Right ventricle myocardium superior (tissue), 1 donor: ENCODE measurements around the gene FANCL. TPM values are rescaled to one million over a fixed set of nuclear protein-coding genes. Genes with fewer than 3 reads are reported as not detected.
"Not testable (repeated sequence)": the region's sequence is repeated elsewhere in the genome, so short reads cannot be mapped to it uniquely, and the experiment has no call there.

ENCODE experiments used
- ATAC-seq: fragments of 200-7000 bp; cut with Tn5 transposase; one replicate; pipeline ENCODE4 v1.9.1; 2020; ENCODE audit warnings: mild to moderate bottlenecking; ENCODE audit not compliant: poor library complexity
- DNase-seq: peaks from one replicate; pipeline ENCODE4 v3.0.0-alpha.2; 2020
- intact Hi-C: fragments of 100-400 bp; cut with DNase I; formaldehyde crosslinking; loops from one replicate; pipeline ENCODE4 v1.11.2; 2022
- long read RNA-seq: library from polyadenylated mRNA; unstranded; transcript quantifications from one replicate; pipeline ENCODE4 v2.0.0, GENCODE V29; 2021
- total RNA-seq: library from RNA; stranded (reverse); fragmentation: NEBNext Ultra II Directional; extraction: Animal tissue kit (Norgen Biotek cat#: 25700); gene quantifications from one replicate; pipeline ENCODE4 v1.2.1, GENCODE V29; 2021
- donor health status: DM: no; HTN: yes; CAD: no; lungs with severe emphysema.

Gene FANCL
- 10.8 TPM for total RNA-seq
- long read RNA-seq, transcript FANCL-201 (14 exons, 1,683 nt): major isoform, 11 of 14 reads
- long read RNA-seq, partial matches to known transcripts: 0 of 14 reads
- long read RNA-seq, other reads (novel, unspliced or antisense): 0 of 14 reads

DNA sequence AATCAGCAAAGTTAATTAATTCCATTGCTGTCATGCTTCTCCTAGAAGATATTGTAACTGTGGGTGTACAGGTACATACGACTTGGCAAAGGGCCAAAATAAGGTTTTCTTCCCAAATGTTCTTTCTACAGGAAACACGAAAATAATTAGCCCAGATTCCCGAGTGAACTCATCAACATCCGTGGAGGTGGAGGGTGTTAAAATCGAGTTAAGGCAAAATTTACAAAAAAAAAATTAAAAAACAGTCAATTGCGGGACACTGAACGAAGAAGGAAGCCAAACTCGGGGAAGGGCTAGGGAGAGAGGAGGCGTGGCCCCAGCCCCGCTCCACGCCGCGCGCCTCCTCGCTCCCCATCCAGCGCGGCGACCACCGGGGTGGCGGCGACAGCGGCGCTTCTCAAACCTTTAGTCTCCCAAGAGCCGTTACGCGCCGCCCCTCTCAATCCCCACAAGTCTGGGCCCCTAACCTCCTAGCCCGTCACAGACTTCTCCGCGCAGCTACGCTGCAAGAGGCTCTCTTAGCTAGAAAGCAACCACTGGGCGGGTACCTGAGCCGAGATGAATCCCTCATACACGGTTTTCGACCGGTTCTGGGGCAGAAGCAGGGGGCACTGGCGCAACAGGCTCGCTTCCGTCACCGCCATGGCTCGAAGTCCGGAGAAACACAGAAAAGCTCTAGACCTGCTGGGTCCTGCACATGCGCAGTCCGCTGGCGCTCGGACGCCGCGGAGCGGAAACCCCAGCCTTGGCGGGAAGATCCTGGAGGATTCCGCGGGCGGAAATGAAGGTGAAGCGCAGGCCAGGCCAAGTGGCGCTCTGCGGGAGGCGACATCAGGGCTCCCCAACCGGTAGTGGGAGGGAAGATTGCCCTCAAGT, at the start of gene FANCL:
FANCL (minus strand) TSS at position 656 of the 876 bp plus-strand sequence; CDS start at position 644, 12 bp downstream.
- peak; percentile 99 for ATAC-seq
- DNase-seq: peak; percentile 95
- intact Hi-C loops: no loop called here

DNA sequence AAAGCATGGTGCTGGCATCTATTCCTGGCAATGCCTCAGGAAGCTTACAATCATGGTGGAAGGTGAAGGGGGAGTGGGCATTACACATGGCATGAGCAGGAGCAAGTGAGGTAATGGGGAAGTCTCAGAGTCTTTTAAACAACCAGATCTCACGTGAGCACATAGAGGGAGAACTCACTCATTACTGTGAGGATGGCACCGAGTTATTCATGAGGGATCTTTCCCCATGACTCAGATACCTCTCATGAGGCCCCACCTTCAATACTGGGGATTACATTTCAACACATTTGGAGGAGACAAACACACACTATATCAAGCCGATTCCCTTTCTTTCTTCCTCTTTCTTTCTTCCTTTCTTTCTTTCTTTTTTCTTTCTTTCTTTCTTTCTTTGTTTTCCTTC, 47.9 kb upstream of the FANCL start:
- intact Hi-C loops: no loop called here
- DNase-seq (no peak), ATAC-seq (no peak)

DNA sequence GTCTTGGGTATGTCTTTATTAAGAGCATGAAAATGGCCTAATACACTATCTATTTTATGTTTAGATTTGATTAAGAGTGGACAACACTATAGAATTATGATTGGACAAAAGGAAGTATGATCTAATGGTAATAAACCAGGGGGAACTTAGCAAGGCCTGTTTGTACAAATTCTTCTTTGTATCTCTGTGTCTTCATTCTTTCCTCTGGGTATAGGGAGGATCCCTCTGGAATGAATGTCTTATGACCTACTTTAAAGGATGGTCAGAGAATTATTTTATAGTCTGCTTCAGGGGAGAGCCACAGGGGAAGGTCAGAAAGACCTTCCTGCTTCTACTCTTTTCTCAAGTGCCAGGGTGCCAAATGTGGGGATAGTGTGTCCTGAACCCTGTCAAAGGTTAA, 42.8 kb upstream of the FANCL start:
- ATAC-seq (no peak), DNase-seq (no peak)
- intact Hi-C loops: no loop called here

DNA sequence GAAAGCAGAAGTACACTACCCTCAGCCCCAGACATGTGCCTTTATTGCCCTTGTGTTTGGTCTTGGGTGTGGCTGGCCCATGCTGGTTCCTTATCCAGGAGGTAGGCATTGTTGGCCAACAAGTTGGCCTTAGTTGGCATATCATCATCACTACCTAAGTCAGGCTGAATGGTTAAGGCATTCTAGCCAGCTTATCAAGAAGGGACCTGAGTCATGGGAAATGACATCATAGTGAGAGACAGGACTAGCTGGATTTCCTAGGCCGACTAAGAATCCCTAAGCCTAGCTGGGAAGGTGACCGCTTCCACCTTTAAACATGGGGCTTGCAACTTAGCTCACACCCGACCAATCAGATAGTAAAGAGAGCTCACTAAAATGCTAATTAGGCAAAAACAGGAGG, 34.0 kb upstream of the FANCL start:
- ATAC-seq, intact Hi-C loops, DNase-seq: not testable (repeated sequence)

DNA sequence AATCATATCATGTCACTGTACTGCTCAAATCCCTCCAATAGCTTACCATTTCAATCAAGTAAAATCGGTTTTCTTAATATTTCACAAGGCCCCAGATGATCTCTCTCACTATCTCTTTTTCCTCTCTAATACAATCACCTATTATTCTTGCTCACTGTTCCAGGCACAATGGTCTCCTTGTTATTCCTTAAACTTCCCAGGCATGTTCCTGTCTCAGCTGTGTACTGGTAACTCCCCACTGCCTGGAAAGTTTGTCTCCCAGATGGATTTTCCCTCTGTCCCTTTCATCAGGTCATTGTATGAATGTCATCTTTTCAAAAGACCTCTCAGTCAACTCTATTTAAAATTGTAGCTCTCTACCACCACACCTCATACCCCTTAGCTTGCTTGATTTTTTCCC, 30.7 kb upstream of the FANCL start:
- intact Hi-C loops: no loop called here
- DNase-seq (no peak), ATAC-seq (no peak)

DNA sequence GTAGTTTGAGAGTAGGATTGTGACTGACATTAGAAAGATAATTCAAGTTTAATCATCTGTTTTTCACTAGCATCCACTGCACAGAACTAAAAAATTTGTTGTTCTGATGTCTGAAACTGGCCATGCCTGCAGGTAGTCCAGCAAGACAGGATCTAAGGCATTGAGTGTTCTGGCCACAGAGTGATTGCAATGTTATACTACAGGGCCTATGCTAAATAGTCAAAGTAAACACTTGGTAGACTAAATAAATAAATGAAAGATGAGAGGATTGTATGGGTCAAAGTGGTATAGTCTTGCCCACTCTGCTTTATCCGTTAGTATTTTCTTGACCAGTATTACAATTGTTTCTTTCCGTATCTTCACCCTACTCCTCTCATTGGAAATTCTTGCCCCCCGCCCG, 27.6 kb upstream of the FANCL start:
- DNase-seq (no peak), ATAC-seq (no peak)
- intact Hi-C loops: no loop called here

DNA sequence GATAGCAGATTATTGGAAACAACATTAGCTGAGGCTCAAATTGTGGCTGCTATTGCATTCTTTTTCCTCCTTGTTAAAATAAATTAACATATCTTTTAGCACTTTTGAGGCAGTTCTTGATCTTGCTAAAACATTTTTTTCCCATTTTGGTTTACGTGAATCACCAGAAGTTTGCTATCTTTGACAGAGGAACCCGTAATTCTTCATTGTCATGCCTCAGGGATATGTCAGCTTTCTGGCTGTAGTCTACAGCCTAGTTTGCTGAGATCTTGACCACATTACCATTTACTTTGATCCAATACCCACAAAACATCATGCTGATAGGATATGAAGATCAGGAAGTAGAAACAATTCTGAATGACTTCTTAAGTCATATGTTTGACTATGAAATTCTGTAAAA, 25.1 kb upstream of the FANCL start:
- intact Hi-C loops: no loop called here
- no peak for ATAC-seq
- DNase-seq: no peak

DNA sequence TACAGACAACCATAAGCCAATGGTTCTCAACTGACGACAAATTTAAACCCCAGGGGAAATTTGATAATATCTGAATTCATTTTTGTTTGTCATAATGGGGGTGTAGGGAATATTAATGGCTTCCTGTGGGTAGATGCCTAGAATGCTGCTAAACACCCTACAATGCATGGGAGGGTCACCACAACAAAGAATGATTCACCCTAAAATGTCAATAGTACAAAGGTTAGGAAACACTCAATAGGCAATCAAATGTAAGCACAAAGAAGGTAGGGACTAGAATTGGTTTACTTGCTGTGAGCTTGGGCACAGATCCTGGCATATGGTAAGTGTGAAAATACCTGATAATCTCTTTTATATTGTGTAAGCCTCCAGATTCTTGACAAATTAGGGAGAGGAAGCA, 20.1 kb upstream of the FANCL start:
- DNase-seq (no peak), ATAC-seq (no peak)
- intact Hi-C loops: no loop called here

DNA sequence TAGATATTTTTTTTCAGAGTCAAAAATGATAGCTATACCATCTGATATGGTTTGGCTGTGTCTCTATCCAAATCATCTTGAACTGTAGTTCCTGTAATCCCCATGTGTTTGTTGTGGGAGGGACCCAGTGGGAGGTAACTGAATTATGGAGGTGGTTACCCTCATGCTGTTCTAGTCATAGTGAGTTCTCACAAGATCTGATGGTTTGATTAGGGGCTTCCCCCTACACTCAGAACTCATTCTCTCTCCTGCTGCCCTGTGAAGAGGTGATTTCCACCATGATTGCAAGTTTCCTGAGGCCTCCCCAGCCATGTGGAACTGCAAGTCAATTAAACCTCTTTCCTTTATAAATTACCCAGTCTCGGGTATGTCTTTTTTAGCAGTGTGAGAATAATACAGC, 17.3 kb upstream of the FANCL start:
- DNase-seq, ATAC-seq, intact Hi-C loops: not testable (repeated sequence)

DNA sequence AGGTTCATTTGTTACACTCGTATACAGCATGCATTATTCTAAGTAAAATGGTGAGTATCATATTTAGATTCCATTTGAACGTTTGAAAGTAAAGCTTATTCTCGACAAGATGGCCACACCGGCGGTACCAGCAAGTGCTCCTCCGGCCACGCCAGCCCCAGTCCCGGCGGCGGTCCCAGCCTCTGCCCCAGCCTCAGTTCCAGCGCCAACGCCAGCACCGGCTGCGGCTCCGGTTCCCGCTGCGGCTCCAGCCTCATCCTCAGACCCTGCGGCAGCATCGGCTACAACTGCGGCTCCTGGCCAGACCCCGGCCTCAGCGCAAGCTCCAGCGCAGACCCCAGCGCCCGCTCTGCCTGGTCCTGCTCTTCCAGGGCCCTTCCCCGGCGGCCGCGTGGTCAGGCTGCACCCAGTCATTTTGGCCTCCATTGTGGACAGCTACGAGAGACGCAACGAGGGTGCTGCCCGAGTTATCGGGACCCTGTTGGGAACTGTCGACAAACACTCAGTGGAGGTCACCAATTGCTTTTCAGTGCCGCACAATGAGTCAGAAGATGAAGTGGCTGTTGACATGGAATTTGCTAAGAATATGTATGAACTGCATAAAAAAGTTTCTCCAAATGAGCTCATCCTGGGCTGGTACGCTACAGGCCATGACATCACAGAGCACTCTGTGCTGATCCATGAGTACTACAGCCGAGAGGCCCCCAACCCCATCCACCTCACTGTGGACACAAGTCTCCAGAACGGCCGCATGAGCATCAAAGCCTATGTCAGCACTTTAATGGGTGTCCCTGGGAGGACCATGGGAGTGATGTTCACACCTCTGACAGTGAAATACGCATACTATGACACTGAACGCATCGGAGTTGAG, 10.4 kb upstream of the FANCL start:
- ATAC-seq, DNase-seq, intact Hi-C loops: not testable (repeated sequence)

DNA sequence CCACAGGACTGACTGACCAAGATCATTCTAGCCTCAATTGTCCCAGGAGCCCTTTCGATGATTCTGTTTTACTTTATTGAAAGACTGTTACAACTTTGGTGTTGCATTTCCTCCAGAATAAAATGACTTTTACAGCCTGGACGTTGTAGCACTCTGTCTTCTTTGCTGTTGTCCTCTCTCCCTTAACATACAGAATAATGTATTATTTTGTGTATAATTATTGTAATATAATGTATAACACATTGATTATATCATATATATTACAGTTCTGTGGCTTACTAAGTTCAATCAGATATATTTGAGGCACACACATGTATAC, 380 bp upstream of the FANCL start:
- ATAC-seq: no peak
- intact Hi-C loops: no loop called here
- no peak for DNase-seq

DNA sequence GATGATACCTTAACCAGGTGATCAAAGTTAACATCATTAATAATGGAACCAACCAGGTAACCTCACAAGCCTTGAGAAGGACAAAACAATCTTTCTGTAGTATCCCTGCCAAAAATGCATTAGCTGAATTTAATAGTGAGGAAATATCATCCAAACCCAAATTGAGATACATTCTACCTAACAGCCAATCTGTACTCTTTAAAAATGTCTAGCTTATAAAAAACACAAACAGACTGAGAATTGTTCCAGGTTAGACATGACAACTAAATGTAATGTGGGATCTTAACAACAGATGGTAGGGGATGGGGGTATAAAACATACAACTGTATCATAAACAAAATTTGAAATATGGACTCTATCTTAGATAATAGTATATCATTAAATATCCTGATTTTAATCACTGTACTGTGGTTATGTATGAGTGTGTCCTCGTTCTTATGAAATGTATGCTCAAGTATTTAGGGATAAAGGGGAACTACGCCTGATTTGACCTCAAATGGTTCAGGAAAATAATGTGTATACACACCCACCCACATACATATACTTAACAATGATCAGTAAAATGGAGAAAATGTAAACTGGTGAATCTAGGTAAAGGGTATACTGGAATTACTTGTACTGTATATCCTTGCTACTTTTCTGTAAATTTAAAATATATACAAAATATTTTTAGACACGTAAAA, 1.7 kb downstream of the FANCL start:
- intact Hi-C loops: no loop called here
- ATAC-seq (no peak), DNase-seq (no peak)

DNA sequence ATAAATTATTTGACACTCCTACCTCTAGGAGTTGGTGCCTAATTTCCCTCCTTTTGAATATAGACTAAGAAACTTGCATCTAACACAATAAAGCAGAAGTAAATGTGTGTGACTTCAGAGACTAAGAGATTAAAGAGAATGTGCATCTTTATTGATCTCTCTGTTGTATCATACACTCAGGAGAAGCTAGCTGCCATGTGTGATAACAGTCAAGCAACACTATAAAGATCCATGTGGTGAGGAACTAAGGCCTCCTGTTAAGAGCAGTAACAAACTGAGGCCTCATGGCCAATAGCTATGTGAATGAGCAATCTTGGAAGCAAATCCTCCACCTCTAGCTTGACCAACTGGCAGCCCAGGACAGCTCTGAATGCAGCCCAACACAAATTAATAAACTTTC, 3.4 kb downstream of the FANCL start:
- DNase-seq (no peak), ATAC-seq (no peak)
- intact Hi-C loops: no loop called here

DNA sequence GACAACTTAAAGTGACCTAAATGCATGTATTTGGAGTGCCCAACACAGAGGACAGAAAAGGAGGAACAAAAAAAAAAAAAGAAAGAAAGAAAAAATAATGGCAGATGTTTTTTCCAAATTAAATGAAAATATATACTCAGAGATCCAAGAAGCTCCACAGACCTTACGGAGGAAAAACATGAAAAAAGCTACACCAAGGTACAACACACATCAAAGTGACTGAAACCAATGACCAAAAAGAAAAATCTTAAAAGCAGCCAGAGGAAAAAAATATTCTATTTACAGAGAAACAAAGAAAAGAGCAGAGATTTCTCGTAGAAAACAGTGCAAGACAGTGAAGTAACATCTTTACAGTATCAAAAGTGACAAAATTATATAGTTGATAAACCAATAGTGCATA, 5.1 kb downstream of the FANCL start:
- ATAC-seq: no peak
- DNase-seq: no peak
- intact Hi-C loops: no loop called here

DNA sequence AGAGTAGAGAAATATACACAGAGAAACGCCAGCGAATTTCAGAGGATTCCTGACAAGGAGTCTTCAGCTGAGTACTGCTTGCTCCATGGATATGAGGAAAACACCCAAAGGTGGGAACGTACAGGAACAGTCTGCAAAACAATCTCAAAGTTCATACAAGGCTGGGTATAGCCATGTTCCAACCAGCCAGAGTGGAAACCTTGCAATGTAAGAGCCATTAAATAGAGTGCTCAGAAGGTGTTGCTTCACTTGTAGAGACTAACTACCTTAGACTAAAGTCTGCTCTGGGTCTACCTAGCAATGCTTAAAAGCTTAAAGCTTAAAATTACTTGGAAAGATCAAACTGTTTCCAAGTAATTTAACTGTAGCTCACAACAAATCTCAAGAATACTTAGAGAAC, 6.0 kb downstream of the FANCL start:
- DNase-seq: no peak
- intact Hi-C loops: no loop called here
- ATAC-seq: no peak

DNA sequence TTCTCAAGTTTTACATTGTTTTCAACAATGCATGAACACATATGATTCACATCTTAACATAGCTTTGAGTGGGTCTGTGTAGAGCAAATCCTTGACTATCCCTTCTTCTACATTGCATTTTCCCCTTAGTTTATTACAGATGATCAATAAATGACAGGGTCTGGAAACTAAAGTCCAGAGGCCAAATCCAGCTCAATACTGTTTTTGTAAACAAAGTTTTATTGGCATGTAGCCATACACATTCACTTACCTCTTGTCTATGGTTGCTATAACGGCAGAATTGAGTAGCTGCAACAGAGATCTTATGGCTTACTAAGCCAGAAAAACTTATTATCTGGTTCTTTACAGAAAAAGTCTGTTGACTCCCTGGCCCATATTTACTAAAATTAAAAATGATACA, 12.8 kb downstream of the FANCL start:
- intact Hi-C loops: no loop called here
- ATAC-seq: no peak
- DNase-seq: no peak

DNA sequence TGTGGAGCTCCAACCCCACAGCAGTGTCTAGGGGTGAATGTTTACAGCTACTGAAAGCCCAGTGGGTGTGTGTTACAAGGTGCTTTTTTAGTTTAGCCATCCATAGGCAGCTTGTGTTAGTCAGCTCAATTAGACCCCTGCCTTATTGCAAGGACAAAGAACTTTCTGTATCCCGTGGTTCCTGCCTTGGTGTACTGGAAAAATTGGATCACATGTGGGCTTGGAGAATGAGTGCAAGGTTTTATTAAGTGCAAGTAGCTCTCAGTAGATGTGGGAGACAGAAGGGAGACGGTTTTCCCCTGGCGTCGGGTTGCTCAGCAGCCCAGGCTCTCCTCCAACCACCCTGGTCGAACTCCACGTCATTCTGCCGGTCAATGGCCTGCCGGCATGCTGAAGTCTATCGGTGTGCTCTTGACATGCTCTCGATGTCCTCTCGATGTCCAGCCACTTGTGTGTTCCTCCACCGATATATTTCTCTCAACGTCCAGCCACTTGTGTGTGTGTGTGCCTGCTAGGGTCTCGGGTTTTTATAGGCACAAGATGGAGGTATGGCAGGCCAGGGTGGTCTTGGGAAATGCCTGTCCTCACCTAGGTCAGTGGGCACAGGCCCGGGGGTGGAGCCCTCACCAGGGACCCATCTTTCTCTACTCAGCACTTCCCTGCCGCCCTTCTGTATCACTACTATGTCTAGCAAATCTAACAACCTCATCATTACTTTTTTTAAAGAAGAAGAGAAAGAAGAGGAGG, 13.8 kb downstream of the FANCL start:
- intact Hi-C loops: no loop called here
- ATAC-seq (no peak), DNase-seq (no peak)

DNA sequence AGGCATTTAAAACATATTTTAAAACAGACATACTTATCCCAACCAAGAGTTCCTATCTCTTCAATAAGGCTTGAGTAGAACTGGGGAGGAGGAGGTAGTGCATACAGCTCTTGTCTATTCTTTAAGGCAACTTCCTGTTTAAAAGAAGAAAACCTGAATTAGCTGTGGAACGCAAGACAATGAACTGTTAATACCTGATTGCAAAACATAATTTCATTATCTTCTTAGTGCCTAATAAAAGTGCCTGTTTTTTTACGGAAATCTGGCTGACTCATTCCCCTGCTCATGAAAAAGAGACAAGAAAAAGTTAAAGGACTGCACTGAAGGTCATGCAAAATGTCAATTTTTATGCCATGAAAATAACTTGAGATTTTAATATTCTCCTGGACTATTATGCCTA, 19.2 kb downstream of the FANCL start:
- intact Hi-C loops: no loop called here
- ATAC-seq: no peak
- DNase-seq: no peak

DNA sequence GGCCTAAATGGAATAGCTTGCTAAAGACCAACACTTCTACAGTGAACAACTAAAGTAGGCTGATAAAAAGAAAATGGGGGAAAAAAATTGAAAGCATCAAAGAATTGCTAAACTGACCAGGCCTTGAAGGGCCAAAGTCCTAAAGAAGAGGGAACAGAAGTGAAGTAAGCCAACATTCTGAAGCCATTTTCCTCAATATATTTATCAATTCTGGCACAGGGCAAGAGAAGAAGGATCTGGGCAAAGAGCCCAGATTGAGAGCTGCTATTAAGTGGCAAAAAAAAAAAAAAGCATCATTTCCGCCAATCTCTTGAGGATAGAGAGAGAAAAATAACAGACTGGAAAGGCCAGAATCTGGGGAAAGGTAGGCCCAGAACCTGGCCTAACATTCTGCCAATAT, 25.7 kb downstream of the FANCL start:
- no peak for ATAC-seq
- intact Hi-C loops: no loop called here
- DNase-seq: no peak
